ENCODE measurements around the gene LYSET.

Gene LYSET

GRCh38 chr14:93195316-93195999, 10.3 kb downstream of the LYSET start:
- Histone ChIP-seq H3K4me3 (replicated peaks; ENCODE audit: low read depth, low read length) (no peak overlapping the region), H3K27me3 (replicated peaks; ENCODE audit: control insufficient read depth, insufficient read depth, low read length) (no peaks in the 10 kb centered on the region), H3K36me3 (ENCODE audit: control insufficient read depth, insufficient read depth, low read length) (peaks cover 3% of the 10 kb centered on the region)
- no peak for DNase-seq (ENCODE audit: extremely low read depth, insufficient read length)
- TF ChIP-seq, protein P1, sequence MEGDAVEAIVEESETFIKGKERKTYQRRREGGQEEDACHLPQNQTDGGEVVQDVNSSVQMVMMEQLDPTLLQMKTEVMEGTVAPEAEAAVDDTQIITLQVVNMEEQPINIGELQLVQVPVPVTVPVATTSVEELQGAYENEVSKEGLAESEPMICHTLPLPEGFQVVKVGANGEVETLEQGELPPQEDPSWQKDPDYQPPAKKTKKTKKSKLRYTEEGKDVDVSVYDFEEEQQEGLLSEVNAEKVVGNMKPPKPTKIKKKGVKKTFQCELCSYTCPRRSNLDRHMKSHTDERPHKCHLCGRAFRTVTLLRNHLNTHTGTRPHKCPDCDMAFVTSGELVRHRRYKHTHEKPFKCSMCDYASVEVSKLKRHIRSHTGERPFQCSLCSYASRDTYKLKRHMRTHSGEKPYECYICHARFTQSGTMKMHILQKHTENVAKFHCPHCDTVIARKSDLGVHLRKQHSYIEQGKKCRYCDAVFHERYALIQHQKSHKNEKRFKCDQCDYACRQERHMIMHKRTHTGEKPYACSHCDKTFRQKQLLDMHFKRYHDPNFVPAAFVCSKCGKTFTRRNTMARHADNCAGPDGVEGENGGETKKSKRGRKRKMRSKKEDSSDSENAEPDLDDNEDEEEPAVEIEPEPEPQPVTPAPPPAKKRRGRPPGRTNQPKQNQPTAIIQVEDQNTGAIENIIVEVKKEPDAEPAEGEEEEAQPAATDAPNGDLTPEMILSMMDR (IDR thresholded peaks at IDR 0.05; ENCODE audit: insufficient read depth, low read length, poor library complexity, severe bottlenecking) = no peak

DNA sequence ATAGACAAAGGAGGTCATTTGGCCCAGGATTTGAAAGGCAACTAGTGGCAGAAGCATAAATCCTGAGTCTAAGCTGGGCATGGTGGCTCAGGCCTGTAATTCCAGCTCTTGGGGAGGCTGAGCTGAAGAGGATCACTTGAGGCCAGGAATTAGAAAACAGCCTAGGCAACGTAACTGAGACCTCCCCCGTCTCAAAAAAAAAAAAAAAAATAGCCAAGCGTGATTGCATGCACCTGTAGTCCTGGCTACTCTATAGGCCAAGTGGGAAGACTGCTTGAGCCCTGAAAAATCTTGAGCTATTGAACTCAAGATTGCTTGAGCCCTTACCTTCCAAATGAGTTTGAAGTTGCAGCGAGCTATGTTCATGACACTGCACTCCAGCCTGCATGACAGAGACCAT, 13.9 kb downstream of the LYSET start:
- H3K36me3 ChIP-seq (ENCODE audit: control insufficient read depth, insufficient read depth, low read length) = peaks cover 3% of the 10 kb centered on the region
- TF ChIP-seq, protein P1 (IDR thresholded peaks at IDR 0.05; ENCODE audit: insufficient read depth, low read length, poor library complexity, severe bottlenecking) = no peak
- H3K4me3 ChIP-seq (replicated peaks; ENCODE audit: low read depth, low read length) = no peak overlapping the region

DNA sequence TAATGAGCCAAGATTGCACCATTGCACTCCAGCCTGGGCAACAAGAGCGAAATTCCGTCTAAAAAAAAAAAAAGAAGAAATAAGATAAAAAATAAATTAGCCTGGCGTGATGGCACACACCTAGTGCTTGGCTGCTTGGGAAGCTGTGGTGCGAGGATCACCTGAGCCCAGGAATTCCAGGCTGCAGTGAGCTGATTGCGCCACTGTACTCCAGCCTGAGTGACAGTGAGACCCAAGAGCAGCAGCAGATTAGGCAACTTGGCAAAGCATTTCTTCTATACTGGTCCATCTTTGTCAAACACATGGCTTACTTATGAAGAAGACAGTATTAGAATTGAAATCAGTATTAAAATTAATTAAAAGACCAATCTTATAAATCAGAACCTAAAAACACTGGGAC, 15.4 kb downstream of the LYSET start:
- no peak for DNase-seq (ENCODE audit: extremely low read depth, insufficient read length)
- H3K4me3 ChIP-seq (replicated peaks; ENCODE audit: low read depth, low read length) = no peak overlapping the region
- peaks cover 3% of the 10 kb centered on the region for H3K36me3 ChIP-seq (ENCODE audit: control insufficient read depth, insufficient read depth, low read length)
- TF ChIP-seq, protein P1 (IDR thresholded peaks at IDR 0.05; ENCODE audit: insufficient read depth, low read length, poor library complexity, severe bottlenecking) = no peak
- no peaks in the 10 kb centered on the region for H3K27me3 ChIP-seq (replicated peaks; ENCODE audit: control insufficient read depth, insufficient read depth, low read length)

More for the DNA sequence above, 13.9 kb downstream of the LYSET start:
- H3K27me3 ChIP-seq (replicated peaks; ENCODE audit: control insufficient read depth, insufficient read depth, low read length) = no peaks in the 10 kb centered on the region
- no peak for DNase-seq (ENCODE audit: extremely low read depth, insufficient read length)

DNA sequence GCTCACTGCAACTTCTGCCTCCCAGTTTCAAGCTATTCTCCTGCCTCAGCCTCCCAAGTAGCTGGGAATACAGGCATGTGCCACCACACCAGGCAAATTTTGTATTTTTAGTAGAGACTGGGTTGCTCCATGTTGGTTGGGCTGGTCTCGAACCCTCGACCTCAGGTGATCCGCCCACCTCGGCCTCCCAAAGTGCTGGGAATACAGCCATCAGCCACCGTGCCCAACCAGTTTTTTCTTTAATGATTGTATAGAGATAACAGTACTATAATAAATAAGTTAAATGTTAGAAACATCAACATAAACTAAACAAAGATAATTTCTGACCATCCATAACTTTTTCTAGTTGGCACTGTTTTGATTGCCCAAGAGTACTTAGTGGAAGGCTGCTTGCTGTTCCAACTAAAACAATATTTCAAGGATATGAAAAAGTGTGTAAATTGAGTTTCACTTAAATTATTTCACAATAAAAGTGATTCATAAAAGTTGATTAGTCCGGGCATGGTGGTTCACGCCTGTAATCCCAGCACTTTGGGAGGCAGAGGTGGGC, 16.1 kb downstream of the LYSET start:
- Histone ChIP-seq H3K36me3 (ENCODE audit: control insufficient read depth, insufficient read depth, low read length) (peaks cover 3% of the 10 kb centered on the region), H3K27me3 (replicated peaks; ENCODE audit: control insufficient read depth, insufficient read depth, low read length) (no peaks in the 10 kb centered on the region), H3K4me3 (replicated peaks; ENCODE audit: low read depth, low read length) (no peak overlapping the region)
- DNase-seq (ENCODE audit: extremely low read depth, insufficient read length) = no peak
- TF ChIP-seq, protein P1 (IDR thresholded peaks at IDR 0.05; ENCODE audit: insufficient read depth, low read length, poor library complexity, severe bottlenecking) = no peak

- no peaks in the 10 kb centered on the region for H3K27me3 ChIP-seq (replicated peaks; ENCODE audit: control insufficient read depth, insufficient read depth, low read length)
- DNase-seq (ENCODE audit: extremely low read depth, insufficient read length) = peak; percentile 94
- peak within 1 kb of the TSS; percentile 95 for H3K4me3 ChIP-seq (replicated peaks; ENCODE audit: low read depth, low read length)
- no peaks in the 10 kb centered on the region; the same call in 1 of the 2 replicates for H3K36me3 ChIP-seq (ENCODE audit: control insufficient read depth, insufficient read depth, low read length)
- TF ChIP-seq, protein P1 (IDR thresholded peaks at IDR 0.05; ENCODE audit: insufficient read depth, low read length, poor library complexity, severe bottlenecking) = peak; percentile 10
Observed at GRCh38 chr14:93206793-93207467, 21.8 kb downstream of the LYSET start, which contains the start of the genes GON7 and UBR7. GON7 (minus strand) TSS chr14:93207065; CDS start chr14:93207037, 28 bp downstream. UBR7 (plus strand) TSS chr14:93207256; CDS start chr14:93207292, 36 bp downstream.
